GM11168 (cell line): ENCODE results near the gene ONECUT1.

ENCODE experiments used
- in situ Hi-C: fragments of 300-500 bp; cut with MboI; formaldehyde crosslinking; loops from one replicate; pipeline ENCODE4 v1.12.0; 2022; ENCODE audit warnings: low sequenced_read_pairs; ENCODE audit not compliant: unreplicated experiment

Gene ONECUT1

DNA sequence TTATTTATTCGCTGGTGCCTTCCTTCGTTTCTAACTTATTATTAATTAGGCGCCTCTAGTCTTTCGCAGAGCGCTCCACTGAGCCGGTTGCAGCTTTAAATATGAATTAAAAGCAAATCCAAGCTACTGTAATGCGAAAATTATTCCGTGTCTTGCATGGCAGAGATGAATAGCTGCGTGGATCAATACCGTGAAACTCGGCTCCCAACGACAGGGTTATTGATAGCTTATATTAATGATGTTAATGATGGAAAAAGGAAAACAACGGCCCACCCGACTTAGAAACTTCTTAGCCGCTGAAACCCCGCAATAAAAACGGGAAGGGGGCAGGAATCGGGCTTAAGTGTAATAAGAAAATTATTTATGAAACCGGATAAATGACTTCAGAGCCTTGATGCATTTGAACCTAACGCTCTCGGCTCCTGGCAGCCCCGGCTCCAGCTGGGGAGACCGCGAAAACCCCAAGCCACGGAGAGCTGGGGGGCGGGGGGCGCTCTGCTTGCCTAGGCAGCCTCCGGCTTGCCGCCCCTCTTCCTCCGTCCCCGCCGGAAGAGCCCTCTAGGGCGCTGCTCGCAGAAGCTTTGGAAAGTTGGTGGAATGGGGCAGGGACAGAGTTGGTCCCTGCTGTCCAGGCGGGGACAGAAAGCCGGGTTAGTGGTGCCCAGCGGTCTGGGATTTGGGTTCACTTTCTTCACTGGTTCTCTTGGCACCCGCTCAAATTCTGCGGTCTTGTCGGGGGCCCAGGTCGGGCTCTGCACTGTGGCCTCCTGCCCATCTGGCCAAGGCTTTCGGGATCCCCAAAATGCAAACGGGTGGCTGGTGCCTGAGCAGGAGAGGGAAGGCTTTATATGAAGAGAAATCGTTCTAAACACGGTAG, 7.7 kb upstream of the ONECUT1 start:
- in situ Hi-C loops = loop anchor here (25.0 kb wide), 1 partner anchor 389 kb away; no protein-coding TSS in a partner anchor

DNA sequence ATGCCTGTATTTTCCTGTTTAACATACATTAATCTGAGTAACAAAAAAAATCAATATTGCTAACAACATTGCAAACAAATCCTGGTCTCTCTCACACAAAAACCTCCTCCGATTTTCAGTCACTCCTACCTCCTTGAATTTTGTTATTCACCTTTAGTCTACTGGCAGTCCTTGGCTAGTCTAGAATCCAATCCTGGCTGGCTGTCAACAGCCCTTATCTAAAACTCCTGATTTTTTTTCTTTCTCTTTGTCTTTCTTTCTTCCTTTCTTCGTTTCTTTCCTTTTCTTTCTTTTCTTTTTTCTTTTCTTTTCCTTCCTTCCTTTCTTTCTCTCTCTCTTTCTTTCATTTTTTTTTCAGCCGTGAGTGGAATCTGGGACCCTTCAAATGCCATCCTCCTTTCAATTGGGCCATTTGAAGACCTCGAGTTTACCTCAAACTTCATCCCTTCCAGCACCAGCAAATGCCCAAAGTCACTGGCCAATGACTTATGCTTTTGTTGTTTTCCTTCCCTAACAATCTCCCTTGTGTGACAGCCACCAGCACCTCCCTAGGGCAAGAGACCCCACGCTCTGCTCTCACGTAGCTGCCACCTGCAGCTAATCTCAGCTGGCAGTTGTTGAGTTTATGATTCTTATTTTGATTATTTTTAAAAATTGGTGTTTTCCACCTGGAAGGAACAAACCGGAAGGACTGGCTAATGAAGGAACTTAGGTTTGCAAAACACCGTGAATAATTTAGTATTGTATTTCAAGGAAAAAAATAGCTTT, 6.8 kb upstream of the ONECUT1 start:
- in situ Hi-C loops = loop anchor here (25.0 kb wide), 1 partner anchor 390 kb away; no protein-coding TSS in a partner anchor

DNA sequence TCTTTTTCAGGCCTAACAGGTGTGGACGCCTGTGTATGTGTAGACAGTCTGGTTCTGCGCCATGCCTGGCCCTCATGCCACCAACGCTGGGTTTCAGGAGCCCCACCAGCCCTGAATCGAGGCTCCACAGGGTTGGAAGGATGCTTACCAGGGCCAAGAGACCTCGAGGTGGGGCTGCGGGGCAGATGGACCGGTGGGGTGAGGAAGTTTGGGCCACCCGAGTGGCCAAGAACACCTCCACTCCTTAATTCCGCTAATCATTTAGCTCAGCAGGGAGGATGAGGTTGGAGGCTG, 6.0 kb upstream of the ONECUT1 start:
- in situ Hi-C loops = loop anchor here (25.0 kb wide), 1 partner anchor 391 kb away; no protein-coding TSS in a partner anchor

DNA sequence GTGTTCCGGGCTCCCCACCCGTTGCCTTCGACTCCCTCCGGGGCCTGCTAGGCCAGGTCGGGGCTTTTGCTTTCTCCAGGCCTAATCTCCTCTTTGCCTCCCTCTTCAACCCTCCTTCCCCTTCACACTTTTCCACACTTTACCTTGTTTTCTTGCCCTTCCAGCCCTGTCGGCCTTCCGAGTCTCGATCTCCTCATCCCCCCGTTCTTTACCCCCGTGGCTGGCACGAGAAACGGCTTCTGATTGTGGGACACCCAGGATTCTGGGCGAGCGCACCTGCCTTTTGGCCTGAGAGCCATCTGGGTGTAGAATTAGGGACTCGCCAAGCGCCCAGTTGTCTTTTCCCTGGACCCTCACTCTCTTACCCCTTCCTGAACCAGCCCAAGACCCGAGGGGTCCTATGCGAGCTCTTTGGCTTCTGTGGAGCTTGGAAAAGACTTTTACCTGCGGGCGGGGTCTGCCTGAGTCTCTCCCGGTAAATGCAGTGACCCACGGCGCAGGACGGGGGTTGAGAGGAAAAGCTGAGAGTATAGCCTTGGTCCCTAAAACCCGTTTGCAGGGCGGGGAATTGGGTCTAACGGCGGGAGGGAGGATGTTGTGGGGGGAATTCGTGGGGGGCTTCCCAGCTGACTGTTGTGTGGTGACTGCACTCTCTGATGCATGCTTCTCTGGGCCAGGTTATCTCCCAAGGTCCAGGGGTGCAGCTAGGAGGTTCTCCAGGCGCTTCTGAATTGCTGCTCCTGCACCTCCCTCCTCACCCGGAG, 5.5 kb upstream of the ONECUT1 start:
- in situ Hi-C loops = loop anchor here (25.0 kb wide), 1 partner anchor 392 kb away; no protein-coding TSS in a partner anchor

DNA sequence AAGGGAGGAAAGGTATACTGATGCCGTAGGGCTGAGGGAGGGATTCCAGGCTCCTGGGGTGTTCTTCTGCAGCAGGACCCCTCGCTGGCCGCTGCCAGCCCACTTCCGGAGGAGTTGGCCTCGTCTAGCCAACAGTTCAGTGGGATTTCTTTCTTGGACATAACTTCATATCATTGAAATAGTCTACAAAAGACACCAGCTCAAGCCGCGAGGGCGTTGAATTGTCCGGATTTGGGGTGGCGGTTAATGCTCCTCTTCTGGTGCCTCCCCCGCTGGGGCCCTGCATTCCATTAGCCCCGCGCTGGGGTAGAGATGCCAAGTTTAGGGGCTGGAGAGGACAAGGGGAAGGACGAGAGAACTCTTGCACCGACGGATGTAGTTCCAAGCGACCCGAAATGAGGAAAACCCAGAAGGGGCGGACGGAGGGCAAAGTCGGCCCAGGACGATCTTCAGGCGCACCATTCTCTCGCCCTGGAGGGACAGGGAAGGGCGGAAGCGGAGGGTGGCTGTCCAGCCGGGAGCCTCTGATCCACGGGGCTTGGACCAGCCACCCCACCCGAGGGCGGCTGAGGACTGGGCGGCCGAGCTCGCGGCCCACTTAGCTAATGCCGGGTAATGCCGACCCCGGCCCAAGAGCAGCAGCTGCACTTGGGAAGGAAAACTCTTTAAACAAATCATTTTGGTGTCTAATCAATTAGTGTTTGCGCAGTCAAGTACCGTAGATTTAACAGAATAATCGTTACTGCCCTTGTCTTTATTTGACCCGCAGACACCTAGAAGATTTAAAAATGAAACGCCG, 4.7 kb upstream of the ONECUT1 start:
- in situ Hi-C loops = loop anchor here (25.0 kb wide), 1 partner anchor 392 kb away; no protein-coding TSS in a partner anchor

DNA sequence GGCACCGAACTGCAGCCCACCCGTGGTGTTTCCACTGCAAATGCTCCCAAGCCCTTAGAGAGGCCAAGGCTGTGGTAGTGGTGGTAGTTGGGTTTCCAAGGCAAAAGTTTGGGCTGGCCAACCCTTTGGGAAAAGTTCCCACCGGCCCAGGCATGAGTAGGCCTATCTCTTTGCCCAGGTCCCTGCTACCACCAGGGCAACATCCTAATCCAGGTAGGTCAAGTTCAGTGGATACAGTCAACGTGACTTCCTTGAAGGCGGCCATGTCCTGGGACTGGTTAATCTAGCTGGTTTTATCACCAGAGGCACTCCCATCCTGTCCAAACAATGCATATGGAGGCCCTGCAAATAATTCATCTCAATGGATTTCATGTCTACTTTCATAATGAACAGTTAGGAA, 1.6 kb upstream of the ONECUT1 start:
- in situ Hi-C loops = loop anchor here (25.0 kb wide), 1 partner anchor 396 kb away; no protein-coding TSS in a partner anchor

DNA sequence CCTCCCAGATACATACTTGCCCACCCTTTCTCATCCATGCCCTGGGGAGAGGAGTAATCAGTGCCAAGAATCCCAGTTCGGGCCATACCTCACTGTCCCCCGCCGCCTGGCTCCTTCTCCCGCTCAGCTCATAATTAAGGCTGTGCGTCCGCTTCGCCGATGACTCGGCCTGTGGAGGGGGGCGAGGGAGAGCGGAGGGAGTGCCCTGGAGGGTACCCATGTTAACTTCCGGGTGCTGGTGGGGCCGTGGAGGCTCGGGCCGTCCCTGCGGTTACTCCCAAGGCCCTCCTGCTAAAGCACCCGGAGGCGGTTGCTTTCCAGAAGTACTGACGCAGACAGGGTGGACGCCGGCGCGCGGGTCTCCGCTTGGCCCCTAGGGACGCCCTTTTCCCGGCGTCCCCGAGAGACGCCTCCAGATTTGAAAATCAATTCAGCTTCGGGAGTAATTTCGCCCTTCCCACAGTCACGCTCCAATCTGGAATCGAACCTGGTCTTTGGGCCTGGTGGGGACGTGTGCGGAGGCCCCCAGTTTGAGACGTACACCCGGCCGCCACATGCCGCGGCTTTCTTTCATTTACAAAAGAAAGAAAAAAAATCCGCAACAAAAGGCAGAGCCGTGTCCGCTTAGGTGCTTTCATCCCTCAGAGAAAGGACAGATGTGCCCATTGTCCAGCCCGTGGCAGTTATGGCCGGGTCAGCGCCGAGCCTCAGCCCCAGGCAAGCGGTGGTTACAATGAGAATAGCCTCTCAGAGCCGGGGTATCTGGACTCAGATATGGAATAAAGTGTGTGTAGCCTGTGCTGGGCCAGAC, 1.0 kb upstream of the ONECUT1 start:
- in situ Hi-C loops = loop anchor here (25.0 kb wide), 1 partner anchor 396 kb away; no protein-coding TSS in a partner anchor

DNA sequence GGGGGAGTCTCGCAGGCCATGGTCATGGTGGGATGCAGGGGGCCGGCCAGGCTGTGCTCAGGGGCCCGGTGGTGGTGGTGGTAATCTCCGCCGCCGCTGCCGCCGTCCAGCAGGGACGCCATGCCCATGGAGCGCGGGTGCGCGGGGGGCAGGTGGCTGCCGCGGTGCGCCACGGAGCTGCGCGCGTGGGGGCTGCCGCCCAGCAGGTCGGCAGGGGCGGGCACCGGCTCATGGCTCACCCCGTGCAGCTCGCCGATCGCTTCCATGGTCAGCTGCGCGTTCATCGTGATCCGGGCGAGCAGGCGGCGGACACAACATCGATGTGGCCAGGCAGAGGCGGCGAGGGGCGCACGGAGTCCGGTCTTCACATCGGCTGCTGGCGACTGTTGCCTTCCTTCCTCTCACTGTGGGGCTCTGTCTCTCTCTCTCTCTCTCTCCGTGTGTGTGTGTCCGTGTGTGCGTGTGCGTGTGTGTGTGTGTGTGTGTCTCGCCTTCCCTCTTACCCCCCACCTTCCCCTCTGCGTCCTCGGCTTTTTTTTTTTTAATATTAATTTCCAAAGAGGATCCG, 451 bp downstream of the ONECUT1 start:
- in situ Hi-C loops = loop anchor here (25.0 kb wide), 1 partner anchor 398 kb away; no protein-coding TSS in a partner anchor

DNA sequence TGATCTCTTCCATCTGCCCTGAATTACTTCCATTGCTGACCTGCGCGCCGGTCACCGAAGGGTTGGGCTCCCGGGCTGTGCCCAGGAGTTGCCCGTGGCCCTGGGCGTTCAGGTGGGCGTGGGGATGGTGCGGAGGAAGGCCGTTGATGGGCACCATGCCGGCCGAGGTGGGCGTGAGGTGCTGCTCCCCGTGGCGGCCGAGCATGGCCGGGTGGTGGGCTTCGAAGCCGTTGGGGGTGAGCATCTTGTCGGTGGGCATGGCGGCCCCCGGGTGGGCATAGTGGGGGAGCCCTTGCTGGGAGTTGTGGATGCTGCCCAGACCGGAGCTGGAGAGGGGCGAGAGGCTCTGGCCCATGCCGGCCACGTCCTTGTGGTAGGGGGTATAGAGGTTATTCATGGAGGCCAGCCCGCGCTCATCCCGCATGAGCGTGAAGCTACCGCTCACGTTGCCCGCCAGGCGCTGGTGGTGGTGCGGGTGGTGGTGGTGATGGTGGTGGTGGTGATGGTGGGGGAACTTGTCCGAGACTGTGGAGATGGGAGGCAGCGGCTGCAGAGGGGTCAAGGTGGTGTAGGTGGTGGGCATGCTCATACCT, 1.0 kb downstream of the ONECUT1 start:
- in situ Hi-C loops = loop anchor here (25.0 kb wide), 1 partner anchor 398 kb away; no protein-coding TSS in a partner anchor

DNA sequence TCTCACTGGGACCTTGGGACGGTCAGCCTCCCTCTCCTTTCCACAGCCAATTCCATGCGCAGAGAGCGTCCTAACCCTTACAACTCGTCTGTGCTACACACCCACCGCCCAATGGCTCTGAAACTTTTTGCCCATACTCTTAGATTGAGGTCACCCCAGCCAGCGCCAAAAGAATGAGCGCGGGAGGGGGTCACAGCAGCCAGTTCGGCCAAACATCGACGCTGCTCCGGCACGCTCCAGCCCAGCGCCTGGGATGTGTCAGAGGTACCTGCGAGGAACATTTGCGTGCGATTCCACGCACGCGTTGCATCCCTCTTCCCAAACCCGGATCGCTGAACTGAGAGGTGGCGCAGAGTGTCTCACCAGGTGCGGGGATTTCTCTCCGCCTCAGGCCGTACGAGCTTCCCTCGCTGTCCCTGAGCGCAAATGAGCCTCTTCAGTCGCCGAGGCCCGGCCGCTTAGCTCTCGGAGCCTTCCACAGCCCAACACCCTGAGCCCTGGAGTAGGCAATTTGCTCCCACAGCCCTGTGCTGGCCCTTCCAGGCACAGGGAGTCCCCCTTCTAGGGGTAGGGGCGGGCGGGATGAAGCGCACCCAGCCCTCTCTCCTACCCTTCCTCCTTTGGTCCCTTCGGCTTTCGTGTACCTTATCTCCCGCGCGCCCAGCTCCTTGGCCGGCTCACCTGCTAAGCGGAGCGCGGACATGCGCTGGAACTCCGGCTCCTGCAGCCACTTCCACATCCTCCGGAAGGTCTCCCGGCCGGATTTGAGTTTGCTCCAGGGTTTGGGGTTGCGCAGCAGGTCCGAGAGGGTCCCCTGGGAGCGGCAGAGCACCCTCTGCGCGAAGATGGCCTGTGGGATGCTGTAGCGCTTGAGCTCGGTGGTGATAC, 1.8 kb downstream of the ONECUT1 start:
- in situ Hi-C loops = loop anchor here (25.0 kb wide), 1 partner anchor 399 kb away; no protein-coding TSS in a partner anchor

DNA sequence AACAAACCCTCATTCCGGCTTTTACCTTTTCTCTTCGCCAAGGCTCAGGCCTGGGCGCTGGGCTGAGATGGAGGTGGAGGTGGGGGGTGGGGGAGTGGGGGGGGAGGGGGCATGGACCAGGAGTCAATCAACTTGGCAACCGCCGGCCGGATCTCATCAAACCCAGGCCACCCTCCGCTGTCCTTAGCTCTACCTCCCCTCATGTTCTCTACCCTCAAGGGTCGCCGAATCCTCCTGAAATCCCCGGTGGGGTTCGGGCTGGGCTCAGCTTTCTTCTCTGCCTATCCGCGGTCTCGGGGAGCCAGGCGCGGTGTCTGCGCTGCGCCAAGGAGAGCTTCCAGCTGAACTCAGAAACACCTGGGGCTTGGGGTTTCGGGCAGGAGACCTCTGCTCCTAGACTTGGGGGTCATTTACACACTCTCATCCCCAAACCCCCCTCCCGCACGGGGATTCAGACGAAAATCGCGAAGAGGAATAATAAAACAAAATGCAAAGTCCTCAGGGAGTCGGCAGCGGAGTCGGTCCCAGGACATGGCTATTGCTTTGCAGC, 2.5 kb downstream of the ONECUT1 start:
- in situ Hi-C loops = loop anchor here (25.0 kb wide), 1 partner anchor 400 kb away; no protein-coding TSS in a partner anchor

DNA sequence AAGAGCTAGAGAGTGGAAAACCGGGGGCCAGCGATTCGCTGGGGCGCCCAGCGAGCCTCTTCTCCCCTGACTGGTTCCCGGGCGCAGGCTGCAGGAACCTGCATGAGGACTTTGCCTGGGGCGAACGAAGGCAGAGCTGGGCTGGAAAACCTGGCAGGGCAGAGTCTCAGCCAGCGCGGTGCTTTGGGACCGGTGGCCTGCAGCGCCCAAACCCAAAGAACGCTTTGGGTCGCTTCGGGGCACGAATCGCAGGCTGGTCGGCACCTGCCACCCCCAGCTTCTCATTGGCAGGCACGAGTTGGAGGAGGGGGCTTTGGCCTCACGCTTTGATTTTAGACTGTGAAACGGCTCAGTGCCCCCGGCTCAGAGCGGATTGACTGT, 3.0 kb downstream of the ONECUT1 start:
- in situ Hi-C loops = loop anchor here (25.0 kb wide), 1 partner anchor 400 kb away; no protein-coding TSS in a partner anchor

DNA sequence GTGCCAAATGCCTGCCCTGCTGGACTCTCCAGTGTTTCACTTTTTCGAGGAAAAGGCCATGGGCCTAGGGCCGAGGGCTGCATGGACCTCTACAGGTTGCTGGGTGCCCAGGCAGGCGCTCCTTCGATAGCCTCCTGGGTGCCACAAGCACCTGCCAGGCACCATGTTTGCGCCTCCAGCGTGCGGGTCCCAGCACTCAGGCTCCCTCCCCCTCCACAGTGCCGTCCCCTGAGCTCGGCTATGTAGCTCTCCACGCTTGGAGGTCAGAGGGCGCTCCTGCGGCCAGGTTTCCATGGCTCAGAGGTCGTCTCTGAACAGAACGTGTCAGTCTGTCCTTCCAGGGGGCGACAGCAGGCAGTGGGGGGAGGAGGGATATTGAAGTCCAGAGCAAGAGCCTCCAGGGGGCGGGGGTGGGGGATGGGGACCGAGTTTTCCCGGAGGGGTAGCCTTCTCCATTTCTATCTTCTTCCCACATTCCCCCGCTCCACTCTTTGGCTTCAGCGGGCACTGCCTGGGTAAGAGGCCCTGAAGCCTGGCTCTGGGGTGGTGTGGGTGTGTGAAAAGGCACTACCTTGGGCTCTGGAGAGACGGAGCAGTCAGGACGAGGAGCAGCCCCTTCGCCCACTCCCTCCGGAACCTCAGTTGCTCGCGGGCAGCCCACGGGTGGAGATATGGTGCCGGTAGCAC, 3.6 kb downstream of the ONECUT1 start:
- in situ Hi-C loops = loop anchor here (25.0 kb wide), 1 partner anchor 401 kb away; no protein-coding TSS in a partner anchor

DNA sequence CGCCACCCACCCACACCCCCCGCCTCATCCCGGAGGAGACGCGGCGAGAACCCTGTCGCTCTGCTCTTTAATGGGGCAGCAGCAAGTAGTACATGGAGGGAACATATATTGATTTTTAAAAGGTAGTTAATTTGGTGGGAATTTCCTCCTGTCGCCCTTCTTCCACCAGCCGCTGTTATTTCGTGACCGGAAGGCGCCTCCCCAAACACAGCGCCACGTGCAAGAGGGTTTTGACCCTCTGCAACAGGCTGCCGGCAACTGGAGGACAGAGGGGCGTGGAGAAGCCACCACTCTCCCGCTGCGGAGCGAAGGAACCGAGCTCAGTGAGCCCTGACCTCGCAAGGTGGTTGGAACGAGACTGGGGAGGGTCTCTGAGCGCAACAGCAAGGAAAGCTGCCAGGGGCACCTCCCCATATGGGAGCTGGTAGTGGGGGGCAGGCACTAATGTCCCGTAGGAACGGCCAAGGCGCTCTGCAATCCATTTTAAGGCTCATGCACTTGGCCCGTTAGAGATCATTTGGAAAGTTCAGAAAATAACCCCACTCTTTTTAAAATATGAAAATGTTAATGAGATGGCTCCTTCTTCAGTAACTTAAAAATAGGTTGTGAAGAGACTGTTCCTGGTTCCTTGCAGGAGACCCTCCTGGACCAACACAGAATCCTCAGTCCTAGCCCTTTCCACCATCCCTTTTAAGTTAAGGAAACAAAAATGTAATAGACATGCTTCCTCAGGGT, 4.3 kb downstream of the ONECUT1 start:
- in situ Hi-C loops = loop anchor here (25.0 kb wide), 1 partner anchor 401 kb away; no protein-coding TSS in a partner anchor
